ENCODE results near the gene GRIN1.

Gene GRIN1

DNA sequence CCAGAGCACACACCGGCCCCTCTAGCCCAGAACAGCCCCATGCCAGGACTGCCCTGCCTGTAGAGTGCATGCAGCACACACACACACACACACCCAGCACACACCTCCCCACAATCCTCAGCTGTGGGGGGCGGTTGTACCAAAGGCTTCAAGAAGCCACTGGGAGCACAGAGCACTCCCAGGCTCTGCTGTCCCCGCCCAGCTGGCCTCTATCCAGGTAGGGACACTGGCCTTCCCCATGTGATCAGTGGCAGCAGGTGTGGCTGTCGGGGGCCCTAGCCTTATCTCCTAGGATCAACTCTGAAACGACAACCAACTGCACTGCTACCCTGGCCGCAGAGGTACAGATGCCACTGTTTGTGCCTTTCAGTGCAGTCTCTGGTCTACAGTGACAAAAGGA is 47.4 kb downstream of the GRIN1 start:
- TF ChIP-seq GATA1 (IDR thresholded peaks at IDR 0.05; ENCODE audit: low read depth, low read length) (no peak), POLR2A (IDR thresholded peaks at IDR 0.05; ENCODE audit: low read length) (no peak)
- peak; percentile 40 to 47 for DNase-seq

DNA sequence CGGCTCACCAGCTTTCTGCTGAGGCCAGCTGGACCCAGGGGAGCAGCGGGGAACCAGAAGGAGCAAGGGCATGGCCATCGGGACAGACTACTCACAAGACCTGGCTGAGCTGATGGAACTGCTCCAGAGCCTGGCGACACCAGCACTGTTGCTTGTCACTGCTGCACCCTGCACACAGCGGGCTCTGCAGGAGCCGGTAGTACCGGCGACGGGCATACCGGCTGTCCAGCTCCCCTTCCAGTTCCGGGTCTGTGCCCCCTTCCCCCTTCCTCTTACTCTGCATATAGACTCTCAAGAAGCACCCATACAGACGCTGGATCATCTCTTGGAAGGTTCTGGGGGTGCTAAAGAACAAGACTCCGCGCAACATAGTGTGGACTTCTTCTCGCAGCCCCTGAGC is 48.4 kb downstream of the GRIN1 start:
- DNase-seq, result no peak
- TF ChIP-seq POLR2A (IDR thresholded peaks at IDR 0.05; ENCODE audit: low read length) (no peak), GATA1 (IDR thresholded peaks at IDR 0.05; ENCODE audit: low read depth, low read length) (no peak)

DNA sequence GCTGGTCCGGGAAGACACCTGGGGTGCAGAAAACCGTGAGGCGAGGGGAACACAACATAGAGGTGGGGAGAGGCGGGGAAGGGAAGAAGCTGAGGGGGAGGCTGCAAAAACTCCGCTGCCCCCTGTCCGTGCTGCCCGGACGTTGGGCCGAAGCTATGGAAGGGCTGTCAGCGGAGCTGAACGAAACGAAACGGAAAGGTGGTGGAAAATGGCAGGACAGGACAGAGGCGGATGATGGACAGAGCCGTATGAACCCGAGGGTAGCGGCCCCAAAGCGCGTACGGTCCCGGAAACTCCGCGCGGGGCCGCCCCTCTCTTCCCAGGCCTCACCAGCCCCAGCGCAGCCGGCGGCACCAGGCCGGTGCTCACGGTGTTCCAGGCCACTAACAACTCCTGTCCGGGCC is 49.1 kb downstream of the GRIN1 start:
- DNase-seq, result no peak
- TF ChIP-seq GATA1 (IDR thresholded peaks at IDR 0.05; ENCODE audit: low read depth, low read length) (no peak), POLR2A (IDR thresholded peaks at IDR 0.05; ENCODE audit: low read length) (no peak)

DNA sequence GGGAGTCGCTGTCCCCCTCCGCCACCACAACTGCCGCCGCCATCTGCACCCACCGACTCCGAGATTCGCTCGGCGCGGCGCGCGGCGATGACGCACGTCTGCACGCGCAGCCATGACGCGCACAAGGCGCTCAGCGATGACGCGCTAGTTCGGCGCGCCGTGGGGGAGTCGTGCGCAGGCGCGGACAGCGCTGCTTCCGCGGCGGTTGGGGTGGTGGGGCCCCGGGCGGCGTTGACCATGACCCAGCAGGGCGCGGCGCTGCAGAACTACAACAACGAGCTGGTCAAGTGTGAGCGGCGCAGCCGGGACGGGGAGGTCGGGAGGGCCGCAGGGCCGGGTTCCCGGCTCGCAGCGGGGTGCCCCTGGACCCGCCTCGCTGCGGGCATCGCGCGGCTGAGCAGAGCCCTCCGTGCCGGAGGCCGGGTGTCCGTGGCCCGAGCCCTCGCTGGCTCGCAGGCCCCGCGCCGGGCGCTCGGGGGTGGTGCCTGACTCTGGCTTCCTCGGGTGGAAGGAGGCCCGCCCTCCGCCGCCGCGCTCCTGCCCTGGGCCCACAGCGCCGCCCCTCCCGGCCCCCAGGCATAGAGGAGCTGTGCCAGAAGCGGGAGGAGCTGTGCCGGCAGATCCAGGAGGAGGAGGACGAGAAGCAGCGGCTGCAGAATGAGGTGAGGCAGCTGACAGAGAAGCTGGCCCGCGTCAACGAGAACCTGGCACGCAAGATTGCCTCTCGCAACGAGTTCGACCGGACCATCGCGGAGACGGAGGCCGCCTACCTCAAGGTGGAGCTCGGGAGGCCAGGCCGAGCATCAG is 49.7 kb downstream of the GRIN1 start, which contains the start of the genes ANAPC2 and SSNA1:
Gene ANAPC2, minus strand, starts transcription at position 71 of the 807 bp plus-strand sequence. Its CDS starts 28 bp downstream, at position 43.
Gene SSNA1, plus strand, starts transcription at position 187 of the 807 bp plus-strand sequence. Its CDS starts 51 bp downstream, at position 238.
- peak; percentile 98 to 99 for DNase-seq
- TF ChIP-seq GATA1 (IDR thresholded peaks at IDR 0.05; ENCODE audit: low read depth, low read length), result no peak
- peak; percentile 94 for TF ChIP-seq POLR2A (IDR thresholded peaks at IDR 0.05; ENCODE audit: low read length)

DNA sequence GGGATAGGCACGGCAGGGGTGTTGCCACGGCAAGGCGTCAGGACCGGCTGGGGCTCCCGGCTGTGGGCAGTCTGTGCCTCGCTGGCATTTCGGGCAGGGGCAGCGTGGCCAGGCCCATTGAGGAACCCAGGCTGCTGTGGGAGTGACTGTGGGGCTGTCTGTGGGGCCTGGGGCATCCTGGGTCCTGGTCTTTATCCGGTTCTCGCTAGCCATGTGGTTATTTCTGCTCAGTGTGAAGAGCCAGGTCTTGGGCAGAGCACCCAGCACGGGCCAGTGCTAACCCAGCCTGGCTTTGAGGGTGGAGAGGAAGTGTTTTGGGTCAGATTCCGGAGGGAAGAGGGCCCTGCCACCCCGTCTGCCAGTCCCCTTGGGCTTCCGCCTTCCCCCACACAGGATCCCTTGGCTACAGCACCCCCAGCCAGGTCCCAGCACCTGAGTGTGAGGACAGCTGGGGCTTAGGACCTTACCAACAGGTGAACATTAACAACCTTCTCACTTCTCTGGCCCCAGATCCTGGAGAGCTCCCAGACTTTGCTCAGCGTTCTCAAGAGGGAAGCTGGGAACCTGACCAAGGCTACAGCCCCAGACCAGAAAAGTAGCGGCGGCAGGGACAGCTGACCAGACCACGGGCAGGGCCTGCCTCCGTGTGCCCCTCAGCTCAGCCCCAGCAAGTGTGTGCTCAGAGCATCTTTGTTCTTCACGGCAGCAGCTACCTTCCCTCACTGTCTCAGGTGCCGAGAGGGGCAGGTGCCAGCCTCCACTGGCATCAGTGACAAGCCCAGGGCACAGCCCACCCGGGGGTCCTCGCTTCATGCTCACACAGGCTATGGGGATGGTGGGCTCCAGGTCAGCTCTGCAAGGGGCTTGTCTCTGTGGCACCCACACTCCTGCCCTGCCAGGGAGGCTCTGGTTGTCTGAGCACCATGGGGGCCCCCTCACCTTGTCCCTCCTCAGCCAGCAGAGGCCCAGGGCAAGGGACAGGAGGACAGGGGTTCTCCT is 50.6 kb downstream of the GRIN1 start:
- no peak for DNase-seq
- no peak for TF ChIP-seq GATA1 (IDR thresholded peaks at IDR 0.05; ENCODE audit: low read depth, low read length)
- no peak for TF ChIP-seq POLR2A (IDR thresholded peaks at IDR 0.05; ENCODE audit: low read length)

DNA sequence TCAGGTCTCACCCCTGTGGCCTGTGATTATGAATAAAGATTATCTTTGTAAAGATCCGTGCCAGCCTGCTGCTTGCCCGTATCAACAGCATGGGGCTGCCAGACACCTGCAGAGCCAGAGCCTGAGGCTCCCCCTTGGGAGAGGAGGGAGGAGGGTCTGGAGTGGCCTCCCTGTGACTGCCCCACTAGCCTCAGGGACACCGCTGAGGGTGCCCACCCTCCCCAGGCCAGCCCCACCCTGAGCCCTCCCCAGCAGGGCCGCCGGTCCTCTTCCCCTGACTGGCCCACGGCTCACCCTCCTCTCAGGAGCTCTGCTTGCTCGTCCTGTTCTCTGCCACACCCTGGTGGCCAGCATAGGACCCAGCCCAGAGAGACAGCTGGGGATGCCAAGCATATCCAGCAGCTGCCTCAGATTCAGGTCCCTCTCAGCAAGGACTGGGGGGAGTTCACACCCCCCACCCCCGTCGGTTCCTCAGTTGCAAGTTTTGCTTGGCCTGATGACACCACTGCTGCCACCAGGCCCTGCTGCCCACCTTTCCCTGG is 51.4 kb downstream of the GRIN1 start:
- no peak for DNase-seq
- TF ChIP-seq GATA1 (IDR thresholded peaks at IDR 0.05; ENCODE audit: low read depth, low read length), result no peak
- TF ChIP-seq POLR2A (IDR thresholded peaks at IDR 0.05; ENCODE audit: low read length), result no peak

DNA sequence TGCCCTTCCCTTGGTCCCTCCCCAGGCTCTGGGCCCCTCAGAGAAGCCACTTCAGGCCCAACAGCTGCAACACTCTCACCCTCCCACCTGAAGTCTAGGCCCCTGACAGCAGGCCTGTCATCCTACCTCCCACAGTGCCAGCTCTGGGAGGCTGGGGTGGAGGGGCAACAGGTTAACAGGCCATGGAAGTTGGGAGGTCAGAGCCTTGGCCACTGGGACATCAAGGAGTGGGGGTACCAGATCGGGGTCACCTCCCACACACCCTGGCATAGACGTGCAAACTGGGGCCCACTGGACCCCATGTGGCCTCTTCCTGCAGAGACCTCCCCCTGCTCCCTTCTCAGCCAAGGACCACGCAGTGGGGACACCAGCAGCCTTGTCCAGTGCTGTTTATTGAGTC is 52.3 kb downstream of the GRIN1 start:
- no peak for DNase-seq
- TF ChIP-seq GATA1 (IDR thresholded peaks at IDR 0.05; ENCODE audit: low read depth, low read length) (no peak), POLR2A (IDR thresholded peaks at IDR 0.05; ENCODE audit: low read length) (no peak)

DNA sequence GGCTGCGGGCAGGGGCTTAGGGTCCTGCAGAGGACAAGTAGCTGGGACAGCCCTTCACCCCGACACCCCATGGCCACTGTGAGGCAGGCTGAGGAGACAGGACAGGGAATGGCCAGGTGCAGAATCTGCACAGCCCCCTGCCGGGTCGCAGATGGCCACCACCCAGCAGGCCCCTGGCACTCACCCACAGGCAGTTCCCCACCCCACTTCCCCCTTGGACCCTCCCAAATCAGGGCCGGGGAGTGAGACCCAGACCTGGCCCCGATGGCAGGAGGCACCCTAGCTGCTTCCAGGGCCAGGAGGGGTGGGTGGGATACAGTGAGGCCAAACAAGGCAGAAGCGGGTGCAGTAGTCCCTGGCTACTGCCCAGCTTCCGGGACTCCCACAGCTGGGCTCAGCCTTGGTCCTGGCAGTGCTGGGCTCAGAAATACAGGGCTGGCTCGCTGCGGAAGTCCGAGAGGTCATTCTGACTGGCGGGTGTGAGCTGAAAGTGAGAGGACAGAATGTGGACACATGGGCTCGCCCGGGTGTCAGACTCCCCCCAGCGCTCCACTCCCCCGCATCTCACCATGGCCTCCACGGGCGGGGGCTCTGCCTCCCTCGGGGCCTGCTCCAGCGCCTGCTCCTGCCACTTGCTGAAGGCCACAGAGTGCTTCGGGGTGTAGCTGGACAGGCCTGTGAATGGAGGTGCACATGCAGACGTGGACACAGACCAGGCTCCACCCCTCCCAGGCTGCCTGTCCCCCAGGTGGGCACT is 52.9 kb downstream of the GRIN1 start:
- no peak for TF ChIP-seq POLR2A (IDR thresholded peaks at IDR 0.05; ENCODE audit: low read length)
- no peak for TF ChIP-seq GATA1 (IDR thresholded peaks at IDR 0.05; ENCODE audit: low read depth, low read length)
- no peak for DNase-seq

DNA sequence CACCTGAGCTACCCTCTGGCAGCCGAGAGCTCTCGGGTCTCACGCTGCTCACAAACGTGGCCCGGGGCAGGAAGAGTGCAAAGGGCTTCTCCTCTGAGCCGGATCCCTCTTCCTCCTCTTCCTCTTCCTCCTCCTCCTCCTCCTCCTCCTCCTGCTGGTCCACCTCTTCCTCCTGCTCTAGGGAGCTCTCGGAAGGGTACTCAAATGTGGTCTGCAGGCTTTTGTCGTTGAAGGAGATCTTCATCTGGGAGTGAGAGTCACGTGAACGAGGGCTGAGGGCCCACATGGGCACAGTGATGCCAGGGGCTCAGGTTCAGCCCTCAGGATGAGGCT is 53.5 kb downstream of the GRIN1 start:
- no peak for DNase-seq
- no peak for TF ChIP-seq POLR2A (IDR thresholded peaks at IDR 0.05; ENCODE audit: low read length)
- TF ChIP-seq GATA1 (IDR thresholded peaks at IDR 0.05; ENCODE audit: low read depth, low read length), result no peak

DNA sequence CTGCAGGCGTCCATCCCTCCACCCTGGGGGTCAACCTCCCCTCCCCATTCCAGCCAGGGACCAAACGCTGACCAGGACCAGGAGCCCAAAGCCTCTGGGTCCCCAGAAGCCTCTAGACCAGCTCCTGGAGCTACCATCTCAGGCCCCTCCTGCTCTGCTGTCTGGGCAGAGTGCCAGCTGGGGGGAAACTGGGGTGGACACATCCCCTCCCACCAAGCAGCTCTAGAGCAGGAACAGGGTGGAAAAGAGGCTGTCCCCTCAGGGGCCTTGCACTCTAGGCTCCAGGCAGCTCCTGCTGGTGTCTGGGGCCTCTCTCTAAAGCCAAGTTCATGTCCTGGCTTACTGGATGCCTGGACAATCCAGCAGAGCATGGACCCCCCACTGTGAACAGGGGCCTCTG is 53.9 kb downstream of the GRIN1 start:
- TF ChIP-seq GATA1 (IDR thresholded peaks at IDR 0.05; ENCODE audit: low read depth, low read length), result no peak
- no peak for TF ChIP-seq POLR2A (IDR thresholded peaks at IDR 0.05; ENCODE audit: low read length)
- no peak for DNase-seq

DNA sequence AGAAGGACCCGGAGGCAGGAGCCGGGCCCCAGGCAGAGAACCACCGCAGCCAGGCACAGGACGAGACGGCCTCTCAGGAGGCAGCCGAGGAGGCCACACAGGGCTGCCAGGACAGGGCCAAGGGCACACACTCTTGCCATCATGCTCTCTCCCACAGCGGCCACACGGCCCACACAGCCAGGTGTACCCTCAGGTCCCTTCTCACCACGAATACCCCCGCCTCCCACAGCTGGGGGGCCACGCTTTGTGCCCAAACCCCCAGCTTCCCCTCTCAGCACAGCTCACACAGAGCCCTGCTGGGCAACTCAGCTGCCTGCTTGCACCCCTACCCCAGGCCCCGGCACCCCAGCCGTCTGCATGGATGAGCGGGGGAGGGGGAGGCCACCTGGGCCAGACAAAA is 54.8 kb downstream of the GRIN1 start:
- TF ChIP-seq POLR2A (IDR thresholded peaks at IDR 0.05; ENCODE audit: low read length) (no peak), GATA1 (IDR thresholded peaks at IDR 0.05; ENCODE audit: low read depth, low read length) (no peak)
- DNase-seq, result no peak

DNA sequence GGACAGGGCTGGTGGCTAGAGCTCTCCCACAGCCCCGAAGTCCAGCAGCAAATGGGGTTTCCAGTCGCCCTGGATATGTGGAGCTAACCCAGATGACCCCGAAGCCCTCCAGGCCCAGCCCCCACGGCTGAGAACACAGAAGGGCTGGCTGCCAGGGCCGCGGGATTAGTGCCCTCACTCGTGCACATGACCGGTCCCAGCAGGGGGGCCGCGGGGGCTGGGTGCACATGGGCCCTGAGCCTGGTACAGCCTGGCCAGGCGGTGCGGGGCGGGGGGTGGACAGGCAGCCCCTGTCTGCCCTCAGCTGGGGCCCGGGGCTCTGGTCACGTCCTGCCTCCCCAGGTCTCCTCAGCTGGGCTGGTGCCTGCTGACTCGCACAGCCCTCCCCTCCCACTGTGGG is 55.4 kb downstream of the GRIN1 start:
- TF ChIP-seq POLR2A (IDR thresholded peaks at IDR 0.05; ENCODE audit: low read length), result no peak
- TF ChIP-seq GATA1 (IDR thresholded peaks at IDR 0.05; ENCODE audit: low read depth, low read length), result no peak
- no peak for DNase-seq

DNA sequence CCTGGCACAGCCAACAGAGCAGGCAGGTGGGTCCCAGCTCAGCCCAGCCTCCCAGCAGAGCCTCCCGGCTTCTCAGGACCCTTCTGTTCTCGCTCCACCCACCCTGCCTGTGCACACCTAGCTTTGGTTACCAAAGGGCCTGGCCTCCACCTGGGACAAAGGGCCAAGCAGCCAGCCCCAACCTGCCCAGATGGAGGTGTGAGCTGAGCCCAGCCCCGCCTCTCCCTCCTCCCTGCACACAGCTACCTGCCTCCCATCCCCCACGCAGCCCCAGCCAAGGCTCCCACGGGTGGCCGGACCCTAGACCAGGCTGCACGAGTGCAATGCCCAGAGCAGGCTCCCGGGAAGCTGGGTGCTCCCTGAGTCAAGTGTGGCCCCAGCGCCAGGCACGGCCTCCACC is 56.0 kb downstream of the GRIN1 start:
- TF ChIP-seq GATA1 (IDR thresholded peaks at IDR 0.05; ENCODE audit: low read depth, low read length), result no peak
- no peak for DNase-seq
